SU-DHL-6 (cell line): ENCODE results near the gene NPAS2.

Experiments used
- H2AFZ ChIP-seq: fragments of 200-600 bp; sonication (generic); 2 replicates; pipeline ENCODE4 v1.6.1; 2014; ENCODE audit warnings: low read depth, mild to moderate bottlenecking, moderate library complexity, mixed read lengths, antibody characterized with exemption, low read length; ENCODE audit not compliant: severe bottlenecking
- H3F3A ChIP-seq: fragments of 200-600 bp; shearing (Covaris generic); 2 replicates; pipeline ENCODE4 v1.6.0; 2016; ENCODE audit warnings: antibody characterized with exemption, mild to moderate bottlenecking; ENCODE audit not compliant: insufficient read depth
- H3K27ac ChIP-seq: fragments of 200-600 bp; sonication (generic); 2 replicates; pipeline ENCODE4 v1.5.1; 2016; ENCODE audit warnings: low read depth, mild to moderate bottlenecking, low read length, moderate library complexity, mixed read lengths
- H3K27me3 ChIP-seq: fragments of 200-600 bp; sonication (generic), shearing (Covaris generic); 2 replicates; pipeline ENCODE4 v1.6.0; 2014; ENCODE audit warnings: mild to moderate bottlenecking, low read length
- H3K36me3 ChIP-seq: fragments of 200-600 bp; sonication (generic); 2 replicates; pipeline ENCODE4 v1.6.1; 2014; ENCODE audit warnings: mild to moderate bottlenecking, low read length, mixed read lengths
- H3K4me2 ChIP-seq: fragments of 300-600, 200-600 bp; shearing (Covaris generic), sonication (generic); 2 replicates; pipeline ENCODE4 v1.6.0; 2014; ENCODE audit warnings: low read length, low read depth, mild to moderate bottlenecking; ENCODE audit not compliant: poor library complexity, severe bottlenecking
- H3K4me3 ChIP-seq: fragments of 200-600 bp; sonication (generic); 2 replicates; pipeline ENCODE4 v1.5.1; 2014; ENCODE audit warnings: antibody characterized with exemption, low read length, mild to moderate bottlenecking, mixed read lengths; ENCODE audit not compliant: insufficient read depth, poor library complexity, severe bottlenecking
- H3K79me2 ChIP-seq: fragments of 200-600 bp; sonication (generic); 2 replicates; pipeline ENCODE4 v1.6.1; 2014; ENCODE audit warnings: mild to moderate bottlenecking, low read length, moderate library complexity; ENCODE audit not compliant: insufficient read depth
- H3K9ac ChIP-seq: fragments of 200-600 bp; sonication (generic); 2 replicates; pipeline ENCODE4 v1.7.0; 2014; ENCODE audit warnings: mild to moderate bottlenecking, low read length
- H3K9me2 ChIP-seq: fragments of 200-600 bp; sonication (generic); replicated peaks from 2 replicates; pipeline ENCODE4 v1.6.1; 2014; ENCODE audit warnings: low read length; ENCODE audit not compliant: insufficient read depth
- H3K9me3 ChIP-seq: fragments of 200-600 bp; sonication (generic); 2 replicates; pipeline ENCODE4 v1.6.1; 2014; ENCODE audit warnings: low read length, mixed read lengths; ENCODE audit not compliant: insufficient read depth
- H4K20me1 ChIP-seq: fragments of 200-600 bp; sonication (generic); 2 replicates; pipeline ENCODE4 v1.6.1; 2014; ENCODE audit warnings: low read depth, mild to moderate bottlenecking, antibody characterized with exemption, low read length, moderate library complexity, mixed read lengths
- EZH2phosphoT487 ChIP-seq: fragments of 200-600 bp; sonication (generic), shearing (Covaris generic); conservative IDR thresholded peaks from 2 replicates; pipeline ENCODE4 v1.6.1; 2018; ENCODE audit warnings: mild to moderate bottlenecking, antibody characterized with exemption, low read length, moderate library complexity, mixed read lengths
- TF ChIP-seq, protein P1 (sequence below): fragments of 200-600 bp; sonication (generic); IDR thresholded peaks from one replicate; pipeline ENCODE4 v1.5.1; 2017; ENCODE audit warnings: antibody characterized with exemption, mild to moderate bottlenecking, low read length, moderate library complexity; ENCODE audit not compliant: insufficient read depth, poor library complexity, severe bottlenecking

NPAS2 gene

GRCh38 chr2:101027852-101028251 lies 207.9 kb downstream of the NPAS2 start:
- no peaks in the 10 kb centered on the region for H3F3A ChIP-seq
- H2AFZ ChIP-seq: no peak overlapping the region
- no peak overlapping the region for H3K4me3 ChIP-seq
- no peaks in the 10 kb centered on the region for H3K79me2 ChIP-seq
- H3K36me3 ChIP-seq: no peaks in the 10 kb centered on the region
- H4K20me1 ChIP-seq: no peaks in the 10 kb centered on the region
- H3K27ac ChIP-seq: no peak overlapping the region
- H3K9me2 ChIP-seq: no peaks in the 10 kb centered on the region
- H3K9ac ChIP-seq: no peak overlapping the region
- no peak overlapping the region for H3K4me2 ChIP-seq
- TF ChIP-seq EZH2phosphoT487: no peak
- TF ChIP-seq, protein P1, sequence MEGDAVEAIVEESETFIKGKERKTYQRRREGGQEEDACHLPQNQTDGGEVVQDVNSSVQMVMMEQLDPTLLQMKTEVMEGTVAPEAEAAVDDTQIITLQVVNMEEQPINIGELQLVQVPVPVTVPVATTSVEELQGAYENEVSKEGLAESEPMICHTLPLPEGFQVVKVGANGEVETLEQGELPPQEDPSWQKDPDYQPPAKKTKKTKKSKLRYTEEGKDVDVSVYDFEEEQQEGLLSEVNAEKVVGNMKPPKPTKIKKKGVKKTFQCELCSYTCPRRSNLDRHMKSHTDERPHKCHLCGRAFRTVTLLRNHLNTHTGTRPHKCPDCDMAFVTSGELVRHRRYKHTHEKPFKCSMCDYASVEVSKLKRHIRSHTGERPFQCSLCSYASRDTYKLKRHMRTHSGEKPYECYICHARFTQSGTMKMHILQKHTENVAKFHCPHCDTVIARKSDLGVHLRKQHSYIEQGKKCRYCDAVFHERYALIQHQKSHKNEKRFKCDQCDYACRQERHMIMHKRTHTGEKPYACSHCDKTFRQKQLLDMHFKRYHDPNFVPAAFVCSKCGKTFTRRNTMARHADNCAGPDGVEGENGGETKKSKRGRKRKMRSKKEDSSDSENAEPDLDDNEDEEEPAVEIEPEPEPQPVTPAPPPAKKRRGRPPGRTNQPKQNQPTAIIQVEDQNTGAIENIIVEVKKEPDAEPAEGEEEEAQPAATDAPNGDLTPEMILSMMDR: no peak
- H3K9me3 ChIP-seq: no peaks in the 10 kb centered on the region
- no peaks in the 10 kb centered on the region for H3K27me3 ChIP-seq

DNA sequence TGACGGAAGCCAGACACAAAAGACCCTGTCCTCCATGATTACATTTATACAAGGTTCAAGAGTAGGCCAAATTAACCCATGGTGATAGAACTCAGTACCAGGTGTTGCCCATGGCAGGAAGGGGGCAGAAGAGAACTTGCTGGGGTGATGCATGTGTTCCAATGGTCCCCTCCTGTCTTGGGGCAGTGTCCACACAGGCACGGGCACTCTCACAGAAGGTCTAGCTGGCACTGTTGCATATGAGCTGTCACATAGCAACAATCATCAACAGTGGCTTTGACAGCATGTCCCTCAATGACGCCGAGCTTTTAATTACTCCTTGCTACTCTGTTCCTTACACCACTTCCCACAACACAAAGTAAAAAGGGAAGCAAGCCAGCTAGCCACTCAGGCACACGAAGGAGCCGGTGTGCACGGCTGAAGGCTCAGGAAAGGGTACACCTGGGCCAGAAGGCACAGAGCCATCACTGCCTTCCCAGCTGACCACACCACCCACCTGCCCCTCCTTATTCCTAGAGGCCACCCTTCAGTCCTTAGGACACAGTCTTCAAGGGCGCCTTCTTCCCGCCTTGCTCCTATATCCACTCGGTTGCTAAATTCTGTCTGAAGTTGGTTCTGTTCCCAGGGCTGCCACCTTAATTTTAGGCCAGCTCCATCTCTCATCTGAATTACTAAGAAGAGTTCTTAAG lies 211.1 kb downstream of the NPAS2 start:
- H3K79me2 ChIP-seq: no peaks in the 10 kb centered on the region
- H3F3A ChIP-seq: no peaks in the 10 kb centered on the region
- no peaks in the 10 kb centered on the region for H3K9me3 ChIP-seq
- H2AFZ ChIP-seq: no peak overlapping the region
- H3K36me3 ChIP-seq: no peaks in the 10 kb centered on the region
- no peaks in the 10 kb centered on the region for H3K27me3 ChIP-seq
- no peaks in the 10 kb centered on the region for H4K20me1 ChIP-seq
- no peak overlapping the region for H3K9ac ChIP-seq
- no peak overlapping the region for H3K4me3 ChIP-seq
- TF ChIP-seq EZH2phosphoT487: no peak
- TF ChIP-seq, protein P1: no peak
- H3K4me2 ChIP-seq: no peak overlapping the region
- H3K27ac ChIP-seq: no peak overlapping the region
- no peaks in the 10 kb centered on the region for H3K9me2 ChIP-seq

GRCh38 chr2:101032084-101032776 lies 212.3 kb downstream of the NPAS2 start:
- H3K9me3 ChIP-seq: no peaks in the 10 kb centered on the region
- H3K79me2 ChIP-seq: no peaks in the 10 kb centered on the region
- H3K27me3 ChIP-seq: no peaks in the 10 kb centered on the region
- H3F3A ChIP-seq: no peaks in the 10 kb centered on the region
- no peaks in the 10 kb centered on the region for H3K9me2 ChIP-seq
- no peak overlapping the region for H3K9ac ChIP-seq
- H3K4me3 ChIP-seq: no peak overlapping the region
- no peak overlapping the region for H3K27ac ChIP-seq
- no peak overlapping the region for H3K4me2 ChIP-seq
- no peak overlapping the region for H2AFZ ChIP-seq
- no peak for TF ChIP-seq EZH2phosphoT487
- TF ChIP-seq, protein P1: no peak
- H4K20me1 ChIP-seq: no peaks in the 10 kb centered on the region
- no peaks in the 10 kb centered on the region for H3K36me3 ChIP-seq
